Subcutaneous preadipocyte (primary cell): ENCODE results near the gene NANOS3. TPM values are rescaled to one million over a fixed set of nuclear protein-coding genes. Genes with fewer than 3 reads are reported as not detected.
A peak's percentile ranks its signal among the peaks of the same experiment; 100 is the strongest.

Experiments
- small RNA-seq: library from RNA; depleted of rRNA; stranded (forward); fragments of <200 nt; gene quantifications from one replicate; pipeline ENCODE3, GENCODE V24; 2012
- total RNA-seq: library from RNA; depleted of rRNA; stranded (reverse); fragments of >200 nt; gene quantifications from 2 replicates; pipeline ENCODE4 v1.2.3, GENCODE V29; 2012

The NANOS3 gene
- not detected in 2 replicates for total RNA-seq

DNA sequence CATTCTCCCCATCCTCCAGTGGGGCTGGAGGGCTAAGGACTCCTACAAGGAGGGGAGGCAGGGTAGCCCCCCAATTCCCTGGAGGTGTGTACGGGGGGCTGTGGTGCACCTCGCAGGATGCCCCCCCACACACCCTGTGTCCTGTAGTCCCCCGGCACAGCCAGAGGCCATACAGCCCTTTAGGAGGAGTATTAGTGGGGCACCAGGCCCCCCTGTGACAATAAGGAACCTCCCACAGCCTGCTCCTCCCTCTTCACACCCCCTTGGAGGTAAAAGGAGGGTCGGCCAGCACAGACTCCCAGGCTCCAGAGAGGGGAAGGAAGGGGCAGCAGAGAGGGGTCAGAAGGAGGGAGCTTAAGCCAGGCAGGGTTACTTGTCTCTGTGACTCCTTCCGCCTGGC lies at the start of gene NANOS3:
TSS of gene NANOS3 (plus strand) at position 301 of the 400 bp plus-strand sequence. CDS start 115 bp downstream, outside the sequence.

DNA sequence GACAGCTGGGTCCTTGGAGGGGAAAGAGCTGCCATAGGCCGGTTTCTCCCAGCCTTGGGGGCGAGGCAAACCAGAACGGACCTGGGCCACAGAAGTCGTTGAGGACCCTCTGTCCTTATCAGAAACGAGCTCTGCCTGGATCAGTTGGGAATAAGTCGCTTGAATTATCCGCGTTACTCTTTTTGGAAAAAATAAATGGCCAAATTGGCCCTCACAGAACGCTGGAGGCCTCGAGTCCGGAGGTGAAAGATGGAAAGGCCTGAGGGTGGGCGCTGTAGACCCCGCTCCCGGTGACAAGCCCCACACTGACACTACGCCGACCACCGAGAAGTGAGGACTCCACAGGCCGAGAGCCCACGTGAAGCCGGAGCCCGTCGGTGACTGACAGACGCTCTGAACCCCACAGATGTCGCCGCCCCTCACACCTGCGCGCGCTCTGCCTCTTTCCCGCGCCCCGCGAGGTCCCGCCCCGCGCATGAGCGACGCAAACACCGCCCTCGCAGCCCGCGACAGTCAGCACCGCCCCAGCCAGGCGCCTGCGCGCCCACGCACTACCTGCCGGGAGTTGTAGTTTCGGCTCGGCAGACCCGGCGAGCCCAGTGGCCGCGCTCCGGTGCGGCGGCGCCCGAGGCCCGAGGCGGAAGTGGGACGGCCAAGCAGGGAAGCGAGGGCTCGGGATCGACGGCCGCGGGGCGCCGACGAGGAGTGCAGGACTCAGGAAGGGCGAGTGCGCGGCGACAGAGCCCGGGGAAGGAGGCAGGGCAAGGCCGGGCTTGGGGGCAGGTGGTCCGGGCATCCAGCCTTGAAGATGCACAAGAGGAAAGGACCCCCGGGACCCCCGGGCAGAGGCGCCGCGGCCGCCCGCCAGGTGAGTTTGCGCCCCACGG lies 28.9 kb downstream of the NANOS3 start, which contains the start of the genes BRME1 and CC2D1A:
TSS of gene BRME1 (minus strand) at position 484 of the 887 bp plus-strand sequence. CDS start 1,225 bp downstream, outside the sequence.
TSS of gene CC2D1A (plus strand) at position 568 of the 887 bp plus-strand sequence. CDS start at position 809, 241 bp downstream.

Small RNA genes within 50 kb of the gene (small RNA-seq; reads per million reads assigned to genes)
- gene MIR181C (1.7 reads per million, percentile 75 among the genes with 10 or more reads in this experiment), gene MIR181D (4.0 reads per million, percentile 90 among the genes with 10 or more reads in this experiment)

Other genes starting within 250 kb of the NANOS3 start
- 34.5 and 44.0 TPM in 2 replicates for gene MRI1, start 112.6 kb upstream of the NANOS3 start, total RNA-seq
- 45.7 and 67.6 TPM in 2 replicates for gene C19orf53, start 102.7 kb upstream of the NANOS3 start, total RNA-seq
- gene ZSWIM4, start 81.7 kb upstream of the NANOS3 start, total RNA-seq, result 1.5 and 3.5 TPM in 2 replicates
- 0.78 and 1.1 TPM in 2 replicates for gene BRME1, start 29.0 kb downstream of the NANOS3 start, total RNA-seq
- 10.3 and 13.1 TPM in 2 replicates for gene CC2D1A, start 29.1 kb downstream of the NANOS3 start, total RNA-seq
- 0.20 and 0.73 TPM in 2 replicates for gene PODNL1, start 61.3 kb downstream of the NANOS3 start, total RNA-seq
- gene DCAF15, start 75.4 kb downstream of the NANOS3 start, total RNA-seq, result 8.8 and 16.2 TPM in 2 replicates
- gene RFX1, start 129.2 kb downstream of the NANOS3 start, total RNA-seq, result 2.9 and 11.9 TPM in 2 replicates
- not detected in 2 replicates for gene RLN3, start 151.0 kb downstream of the NANOS3 start, total RNA-seq
- 0.73 and 1.6 TPM in 2 replicates for gene IL27RA, start 154.6 kb downstream of the NANOS3 start, total RNA-seq
- gene PALM3, start 184.9 kb downstream of the NANOS3 start, total RNA-seq, result not detected in 2 replicates
- 0.39 and 0.73 TPM in 2 replicates for gene MISP3, start 195.7 kb downstream of the NANOS3 start, total RNA-seq
- gene C19orf67, start 208.6 kb downstream of the NANOS3 start, total RNA-seq, result not detected in 2 replicates
- gene SAMD1, start 213.6 kb downstream of the NANOS3 start, total RNA-seq, result 18.4 and 32.3 TPM in 2 replicates
- gene PRKACA, start 240.6 kb downstream of the NANOS3 start, total RNA-seq, result 54.7 and 57.7 TPM in 2 replicates